ENCODE measurements around the gene OR51B5.

GRCh38 chr11:5310423-5310822, 32.9 kb downstream of the OR51B5 start:
- TF ChIP-seq, protein P1, sequence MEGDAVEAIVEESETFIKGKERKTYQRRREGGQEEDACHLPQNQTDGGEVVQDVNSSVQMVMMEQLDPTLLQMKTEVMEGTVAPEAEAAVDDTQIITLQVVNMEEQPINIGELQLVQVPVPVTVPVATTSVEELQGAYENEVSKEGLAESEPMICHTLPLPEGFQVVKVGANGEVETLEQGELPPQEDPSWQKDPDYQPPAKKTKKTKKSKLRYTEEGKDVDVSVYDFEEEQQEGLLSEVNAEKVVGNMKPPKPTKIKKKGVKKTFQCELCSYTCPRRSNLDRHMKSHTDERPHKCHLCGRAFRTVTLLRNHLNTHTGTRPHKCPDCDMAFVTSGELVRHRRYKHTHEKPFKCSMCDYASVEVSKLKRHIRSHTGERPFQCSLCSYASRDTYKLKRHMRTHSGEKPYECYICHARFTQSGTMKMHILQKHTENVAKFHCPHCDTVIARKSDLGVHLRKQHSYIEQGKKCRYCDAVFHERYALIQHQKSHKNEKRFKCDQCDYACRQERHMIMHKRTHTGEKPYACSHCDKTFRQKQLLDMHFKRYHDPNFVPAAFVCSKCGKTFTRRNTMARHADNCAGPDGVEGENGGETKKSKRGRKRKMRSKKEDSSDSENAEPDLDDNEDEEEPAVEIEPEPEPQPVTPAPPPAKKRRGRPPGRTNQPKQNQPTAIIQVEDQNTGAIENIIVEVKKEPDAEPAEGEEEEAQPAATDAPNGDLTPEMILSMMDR (IDR thresholded peaks at IDR 0.05), result no peak
- no peak for TF ChIP-seq POLR2A (IDR thresholded peaks at IDR 0.05)

Measured in body of pancreas (tissue), 4 donors.